Measurements from ENCODE around the gene TMEM131.

Gene TMEM131

GRCh38 chr2:97796465-97797126, 199.2 kb downstream of the TMEM131 start:
- H3K4me3 ChIP-seq (replicated peaks; ENCODE audit: low read depth, low read length) = no peak overlapping the region
- TF ChIP-seq CTCF (IDR thresholded peaks at IDR 0.05; ENCODE audit: low read length, missing control alignments) = no peak
- no peak for DNase-seq (ENCODE audit: low read depth)

GRCh38 chr2:97792416-97792815, 203.3 kb downstream of the TMEM131 start:
- DNase-seq (ENCODE audit: low read depth) = no peak
- no peak overlapping the region for H3K4me3 ChIP-seq (replicated peaks; ENCODE audit: low read depth, low read length)
- TF ChIP-seq CTCF (IDR thresholded peaks at IDR 0.05; ENCODE audit: low read length, missing control alignments) = no peak

GRCh38 chr2:97788986-97789644, 206.6 kb downstream of the TMEM131 start:
- no peak for TF ChIP-seq CTCF (IDR thresholded peaks at IDR 0.05; ENCODE audit: low read length, missing control alignments)

GRCh38 chr2:97785818-97786217, 209.9 kb downstream of the TMEM131 start:
- H3K4me3 ChIP-seq (replicated peaks; ENCODE audit: low read depth, low read length) = no peak overlapping the region
- no peak for DNase-seq (ENCODE audit: low read depth)
- TF ChIP-seq CTCF (IDR thresholded peaks at IDR 0.05; ENCODE audit: low read length, missing control alignments) = no peak

More at GRCh38 chr2:97788986-97789644, 206.6 kb downstream of the TMEM131 start:
- DNase-seq (ENCODE audit: low read depth) = no peak
- H3K4me3 ChIP-seq (replicated peaks; ENCODE audit: low read depth, low read length) = no peak overlapping the region

GRCh38 chr2:97784953-97785352, 210.8 kb downstream of the TMEM131 start:
- TF ChIP-seq CTCF (IDR thresholded peaks at IDR 0.05; ENCODE audit: low read length, missing control alignments) = no peak
- no peak for DNase-seq (ENCODE audit: low read depth)
- H3K4me3 ChIP-seq (replicated peaks; ENCODE audit: low read depth, low read length) = no peak overlapping the region

- TF ChIP-seq CTCF (IDR thresholded peaks at IDR 0.05; ENCODE audit: low read length, missing control alignments) = no peak
Observed at GRCh38 chr2:97781981-97782380, 213.8 kb downstream of the TMEM131 start.

GRCh38 chr2:97779141-97779540, 216.6 kb downstream of the TMEM131 start:
- TF ChIP-seq CTCF (IDR thresholded peaks at IDR 0.05; ENCODE audit: low read length, missing control alignments) = no peak

More at GRCh38 chr2:97781981-97782380, 213.8 kb downstream of the TMEM131 start:
- H3K4me3 ChIP-seq (replicated peaks; ENCODE audit: low read depth, low read length) = no peak overlapping the region
- DNase-seq (ENCODE audit: low read depth) = no peak

More at GRCh38 chr2:97779141-97779540, 216.6 kb downstream of the TMEM131 start:
- no peak for DNase-seq (ENCODE audit: low read depth)
- no peak overlapping the region for H3K4me3 ChIP-seq (replicated peaks; ENCODE audit: low read depth, low read length)

Measured in fibroblast of pulmonary artery (primary cell).